SK-N-SH (cell line): ENCODE results near the gene PTMS.

Source experiments
- CTCF ChIP-seq: fragments of 200-600 bp; sonication (generic); IDR thresholded peaks from 2 replicates; pipeline ENCODE4 v1.6.1; 2017; ENCODE audit warnings: antibody characterized with exemption, mild to moderate bottlenecking, moderate library complexity
- EP300 ChIP-seq, 2 experiments: IDR thresholded peaks; 2 replicates each; pipeline versions ENCODE4 v1.4.0 to v1.6.1; 2012; ENCODE audit warnings: borderline replicate concordance in 1 of 2, low read depth in 1 of 2, low read length in 1 of 2
- POLR2AphosphoS5 ChIP-seq: IDR thresholded peaks from 2 replicates; pipeline ENCODE4 v1.6.1; 2012; ENCODE audit warnings: low read depth, low read length

- TF ChIP-seq POLR2AphosphoS5 (no peak), CTCF (no peak), EP300 (IDR thresholded peaks at IDR 0.05; ENCODE audit: borderline replicate concordance in 1 of 2, low read depth in 1 of 2, low read length in 1 of 2) (no peak)
Observed at GRCh38 chr12:6817098-6817497, 50.9 kb downstream of the PTMS start.
